Ecto neural progenitor cell (in vitro differentiated cells): ENCODE measurements around the gene LCP2.

Experiments used
- DNase-seq: peaks from one replicate; pipeline ENCODE4 v3.0.0-alpha.2; 2018; ENCODE audit warnings: low spot score

Gene LCP2

DNA sequence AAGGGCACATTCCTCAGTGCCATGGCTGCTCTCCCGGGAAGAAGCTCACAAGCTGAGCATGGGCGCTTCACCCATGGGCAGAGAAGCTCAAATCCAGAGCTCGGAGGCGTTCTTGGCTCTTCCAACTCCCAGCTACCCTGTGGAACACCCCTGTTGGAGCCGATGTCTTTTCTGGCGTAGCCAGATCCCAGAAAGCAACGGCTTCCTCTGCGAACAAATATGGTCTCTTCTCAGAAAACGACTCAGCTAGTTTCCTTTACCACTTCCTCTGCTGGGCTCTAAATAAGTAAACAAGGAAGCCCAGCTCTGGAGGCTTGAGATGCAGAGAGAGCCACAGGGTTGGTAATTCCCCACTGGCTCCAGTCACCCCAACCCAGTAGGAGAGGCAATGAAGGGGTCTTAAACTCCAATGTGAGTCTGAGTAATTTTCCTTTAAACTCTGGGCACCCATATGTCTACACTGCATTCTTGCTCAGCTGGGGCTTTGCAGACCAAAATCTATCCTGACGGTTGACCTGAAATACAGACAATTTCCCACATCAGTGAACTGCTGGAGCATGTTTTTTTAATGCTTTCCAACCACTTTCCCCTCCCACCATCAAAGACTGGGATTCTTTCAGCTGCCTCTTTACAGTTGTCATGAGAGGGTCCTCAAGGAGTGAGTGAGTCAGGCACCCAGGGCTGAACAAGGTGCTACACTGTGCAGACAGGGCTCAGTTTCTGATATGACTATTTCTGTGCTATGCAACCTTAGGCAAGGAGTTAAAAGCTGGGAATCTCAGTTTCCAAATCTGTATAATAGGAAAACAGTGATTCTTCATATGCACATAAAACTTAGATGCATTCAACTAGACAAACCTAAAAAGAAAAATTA is at the start of gene LCP2:
Gene LCP2 (minus strand): TSS at position 189 of the 874 bp plus-strand sequence. CDS start 166 bp downstream, at position 23.
- DNase-seq: no peak

DNA sequence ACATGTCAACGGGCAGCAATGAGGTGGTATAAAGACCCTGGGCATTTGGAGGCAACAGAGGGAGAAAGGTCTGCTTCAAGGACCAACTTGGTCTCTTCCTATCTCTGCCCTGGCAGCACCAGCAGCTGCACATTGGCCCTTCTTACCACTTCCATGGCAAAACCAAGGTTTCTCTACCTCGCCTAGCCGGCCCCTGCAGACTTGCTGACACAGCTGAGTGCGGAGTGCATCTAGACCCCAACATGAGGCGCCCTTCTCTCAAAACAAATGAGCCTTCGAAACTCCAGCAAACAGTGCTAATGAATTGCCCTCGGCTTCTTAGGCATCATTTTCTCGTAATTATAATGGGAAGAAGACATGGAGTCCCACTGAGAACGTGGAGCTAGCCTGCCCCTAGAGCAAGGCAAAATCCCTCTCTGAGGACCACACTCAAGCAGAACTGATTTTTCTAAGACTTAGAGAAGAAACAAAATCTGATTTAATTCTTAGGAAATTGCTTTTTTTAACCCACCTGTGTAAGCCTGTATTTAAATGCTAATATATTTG is 49.5 kb upstream of the LCP2 start:
- DNase-seq: no peak

DNA sequence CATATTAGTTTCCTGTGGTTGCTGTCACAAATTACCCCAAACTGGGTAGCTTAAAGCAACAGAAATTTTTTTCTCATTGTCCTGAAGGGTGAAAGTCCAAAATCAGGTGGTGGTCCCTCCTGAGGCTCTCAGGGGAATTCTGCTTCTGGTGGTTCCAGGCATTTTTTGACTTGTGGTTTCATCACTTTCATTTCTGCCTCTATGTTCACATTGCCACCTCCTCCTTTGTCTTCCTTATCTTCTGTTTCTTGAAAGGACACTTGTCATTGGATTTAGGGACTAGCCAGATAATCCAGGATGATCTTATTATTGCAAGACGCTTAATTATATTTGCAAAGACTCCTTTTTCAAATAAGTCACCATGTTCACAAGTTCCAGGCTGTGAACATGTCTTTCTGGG is 48.4 kb upstream of the LCP2 start:
- DNase-seq: no peak

DNA sequence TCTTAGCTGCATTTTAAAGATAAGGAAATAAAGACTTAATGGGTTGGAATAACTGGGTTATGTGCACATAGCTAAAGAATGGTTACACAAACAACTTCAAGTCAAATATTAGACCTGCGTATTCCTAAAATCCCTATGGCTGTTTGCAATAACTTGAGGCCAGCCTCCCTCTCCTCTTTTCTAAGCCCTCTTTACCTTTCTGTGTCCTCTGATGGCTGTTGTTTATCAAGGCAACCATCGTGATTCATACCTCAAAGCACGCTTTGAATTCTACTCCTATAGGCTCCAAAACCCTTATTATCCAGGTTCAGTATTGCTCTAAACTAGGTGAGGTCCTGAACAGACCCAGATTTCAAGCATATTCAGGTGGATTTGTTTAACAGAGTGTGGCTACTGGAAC is 45.6 kb upstream of the LCP2 start:
- DNase-seq: no peak

DNA sequence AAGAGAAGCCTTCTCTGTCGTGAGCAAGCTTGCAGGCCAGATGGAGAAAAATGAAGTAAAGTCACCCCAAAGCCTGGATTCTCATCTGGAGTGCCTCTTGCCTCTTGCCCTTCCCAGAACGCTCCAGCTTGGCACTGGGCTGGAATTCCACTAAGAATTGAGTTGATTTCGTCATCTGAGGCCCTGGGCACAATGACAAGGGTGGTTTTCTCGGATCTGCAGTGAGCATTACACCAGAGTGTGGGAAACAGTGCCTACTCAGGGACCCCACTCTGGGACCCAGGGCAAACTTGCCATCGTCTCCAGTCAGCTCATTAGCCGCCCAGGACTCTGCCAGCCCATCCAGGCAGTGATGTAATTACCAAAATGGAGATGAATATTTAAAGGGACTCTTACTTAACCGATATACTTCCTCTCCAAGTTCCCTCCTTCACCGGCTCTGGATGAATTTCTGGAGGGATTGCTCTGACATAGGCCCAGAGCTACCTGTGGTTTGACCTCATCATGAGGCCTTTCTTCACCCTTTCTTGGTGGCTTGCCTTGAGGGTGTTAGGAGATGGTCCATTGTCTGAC is 44.7 kb upstream of the LCP2 start:
- no peak for DNase-seq

DNA sequence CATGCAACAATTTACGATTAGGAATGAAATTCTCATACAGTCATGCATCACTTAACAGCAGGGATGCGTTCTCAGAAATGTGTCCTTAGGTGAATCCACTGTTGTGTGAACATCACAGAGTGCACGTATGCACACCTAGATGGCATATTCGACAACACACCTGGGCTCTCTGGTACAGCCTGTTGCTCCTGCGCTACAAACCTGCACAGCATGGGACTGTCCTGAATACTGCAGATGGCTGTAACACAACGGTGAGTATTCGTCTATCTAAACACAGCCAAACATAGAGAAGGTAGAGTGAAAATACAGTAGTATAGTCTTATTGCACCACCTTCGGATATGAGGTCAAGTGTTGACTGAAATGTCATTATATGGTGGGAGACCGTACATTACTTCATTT is 44.0 kb upstream of the LCP2 start:
- no peak for DNase-seq

DNA sequence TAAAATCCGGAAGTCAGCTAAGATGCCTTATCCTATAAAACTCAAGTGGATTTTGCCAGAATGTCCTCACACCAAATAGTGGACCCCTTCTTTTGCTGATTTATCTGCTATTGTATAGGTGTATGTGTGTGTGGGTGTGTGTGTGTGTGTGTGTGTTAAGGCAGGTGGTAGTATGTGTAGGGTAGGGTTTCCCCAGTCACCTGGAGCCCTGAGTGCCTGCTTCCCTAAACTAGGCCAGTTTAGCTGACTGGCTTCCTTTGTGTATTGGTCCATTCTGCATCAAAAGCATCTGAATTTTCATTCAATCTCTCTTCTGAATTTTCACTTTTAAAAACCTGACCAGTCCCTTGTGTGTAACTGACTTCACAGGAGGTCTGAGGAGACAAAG is 42.2 kb upstream of the LCP2 start:
- DNase-seq: no peak

DNA sequence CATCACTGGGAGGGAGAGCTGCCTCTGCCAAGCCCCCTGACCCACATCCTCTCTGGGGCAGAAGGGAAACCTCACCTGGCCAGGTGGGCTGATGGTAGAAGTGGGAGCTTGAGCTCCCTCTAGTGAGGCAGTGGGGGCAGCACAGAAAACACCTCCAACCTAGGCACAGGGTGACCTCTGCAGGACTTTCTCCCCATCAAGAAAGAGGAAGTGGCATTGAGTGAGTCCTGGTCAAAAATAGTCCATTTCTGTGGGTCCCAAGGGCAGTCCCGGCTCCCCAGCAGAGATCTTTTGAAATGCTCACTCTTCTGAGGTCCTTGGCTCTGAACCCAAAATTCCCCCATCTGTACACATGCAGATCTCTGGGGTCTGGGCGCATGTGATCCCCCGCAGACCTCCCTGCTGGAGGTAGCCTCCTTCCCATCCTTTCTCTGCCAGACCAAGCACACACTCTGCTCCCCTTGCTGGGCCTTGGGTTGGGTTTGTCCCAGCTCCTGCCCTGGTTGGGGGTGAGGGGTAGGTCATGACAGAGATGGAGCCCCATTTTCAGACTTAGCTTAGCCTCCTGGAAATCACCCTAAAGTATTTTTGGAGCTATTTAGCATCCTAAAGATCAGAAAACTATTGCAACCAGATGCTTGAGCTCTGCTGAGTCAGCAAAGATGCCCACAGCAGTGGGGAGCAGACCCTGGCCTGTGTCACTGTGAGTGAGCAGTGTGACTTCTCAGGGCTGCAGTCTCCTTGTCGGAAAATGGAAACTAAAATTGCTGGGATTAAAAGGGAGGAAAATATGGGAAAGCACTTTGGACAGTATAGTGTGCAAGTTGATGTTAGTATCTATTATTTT is 41.6 kb upstream of the LCP2 start:
- DNase-seq: no peak

DNA sequence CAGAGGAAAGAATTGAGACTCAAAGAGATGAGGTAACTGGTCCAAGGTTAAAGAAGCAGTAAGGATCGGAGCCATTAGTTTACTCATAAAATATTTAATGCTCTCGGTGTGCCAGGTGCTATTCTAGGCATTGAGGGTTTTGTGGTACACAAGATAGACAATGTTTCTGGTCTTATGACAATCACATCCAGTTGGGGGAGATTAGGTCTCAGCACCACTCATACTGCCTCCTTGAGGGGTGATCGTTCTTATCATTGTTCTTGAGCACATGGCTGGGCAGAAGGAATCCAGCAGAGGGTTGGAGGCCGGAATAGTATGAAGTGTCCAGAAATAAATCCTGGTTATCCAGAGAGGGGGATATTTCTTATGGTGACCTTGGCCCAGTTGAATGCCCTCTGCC is 40.7 kb upstream of the LCP2 start:
- no peak for DNase-seq

DNA sequence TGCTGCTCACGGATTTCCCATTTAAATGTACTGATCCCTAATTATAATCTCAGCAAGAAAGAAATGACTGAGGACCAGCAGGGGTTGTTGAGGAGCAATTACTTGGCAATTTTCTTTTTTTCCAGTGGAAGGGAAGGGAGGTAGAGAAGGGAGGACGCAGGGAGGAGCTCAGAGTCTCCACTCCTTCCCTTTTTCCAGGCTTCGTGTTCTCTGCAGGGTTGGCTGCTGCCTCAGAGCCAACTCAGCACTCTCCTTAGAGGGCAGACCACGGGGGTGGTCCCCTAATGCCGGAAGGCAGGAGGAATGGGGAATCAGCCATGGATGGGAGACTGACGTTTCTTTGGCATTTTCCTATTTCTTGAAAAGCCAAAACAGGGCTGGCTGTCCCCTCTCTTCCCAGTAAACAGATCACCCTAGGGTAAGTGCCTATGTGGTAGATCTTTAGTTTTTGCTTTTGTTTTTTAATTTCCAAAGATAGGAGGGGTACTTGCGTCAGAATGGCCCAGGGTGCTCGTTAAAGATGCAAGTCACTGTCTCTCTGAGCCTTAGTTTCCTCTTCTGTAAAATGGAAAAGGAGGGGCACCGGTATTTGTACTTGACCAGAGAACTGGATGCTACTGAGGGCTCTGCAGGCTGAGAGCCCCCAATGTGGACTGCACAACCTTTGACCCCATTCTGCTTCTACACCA is 39.6 kb upstream of the LCP2 start:
- DNase-seq: no peak

DNA sequence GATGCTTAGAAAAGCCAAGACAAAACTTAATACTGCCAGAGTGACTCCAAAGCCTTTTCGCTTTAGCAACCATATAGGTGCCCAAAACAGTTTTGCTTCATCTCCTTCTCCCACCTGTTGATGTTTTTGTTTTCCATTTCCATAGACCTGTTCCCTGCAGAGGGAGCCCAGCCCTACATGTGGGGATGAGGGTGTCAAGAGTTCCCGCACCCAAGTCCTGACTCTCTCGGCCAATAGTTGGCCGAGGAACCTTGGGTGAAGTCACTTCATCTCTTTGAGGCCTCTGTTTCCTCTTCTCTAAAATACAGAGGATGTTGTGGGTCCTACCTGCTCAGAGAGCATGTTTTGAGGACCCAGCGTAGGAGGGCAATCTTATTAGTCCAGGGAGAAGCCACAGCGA is 38.5 kb upstream of the LCP2 start:
- no peak for DNase-seq

DNA sequence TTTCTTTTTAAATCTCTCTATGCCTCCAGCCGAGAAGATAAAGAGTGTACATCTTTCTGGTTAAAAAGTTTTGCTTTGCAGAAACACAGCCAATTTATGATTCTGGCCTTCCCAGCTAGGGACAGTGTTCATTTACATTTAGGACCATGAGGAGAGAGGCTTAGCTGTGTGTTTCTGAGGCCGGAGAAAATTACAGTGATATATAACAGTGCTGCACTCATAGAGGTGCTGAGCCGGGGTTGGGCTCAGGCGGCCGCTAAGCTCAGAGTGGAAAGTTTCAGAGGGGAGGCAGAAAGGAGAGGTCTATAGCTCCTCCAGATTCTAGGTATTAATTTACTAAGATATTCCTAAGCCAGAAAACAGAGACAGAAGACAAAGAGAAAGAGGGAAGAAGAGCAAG is 37.0 kb upstream of the LCP2 start:
- no peak for DNase-seq

DNA sequence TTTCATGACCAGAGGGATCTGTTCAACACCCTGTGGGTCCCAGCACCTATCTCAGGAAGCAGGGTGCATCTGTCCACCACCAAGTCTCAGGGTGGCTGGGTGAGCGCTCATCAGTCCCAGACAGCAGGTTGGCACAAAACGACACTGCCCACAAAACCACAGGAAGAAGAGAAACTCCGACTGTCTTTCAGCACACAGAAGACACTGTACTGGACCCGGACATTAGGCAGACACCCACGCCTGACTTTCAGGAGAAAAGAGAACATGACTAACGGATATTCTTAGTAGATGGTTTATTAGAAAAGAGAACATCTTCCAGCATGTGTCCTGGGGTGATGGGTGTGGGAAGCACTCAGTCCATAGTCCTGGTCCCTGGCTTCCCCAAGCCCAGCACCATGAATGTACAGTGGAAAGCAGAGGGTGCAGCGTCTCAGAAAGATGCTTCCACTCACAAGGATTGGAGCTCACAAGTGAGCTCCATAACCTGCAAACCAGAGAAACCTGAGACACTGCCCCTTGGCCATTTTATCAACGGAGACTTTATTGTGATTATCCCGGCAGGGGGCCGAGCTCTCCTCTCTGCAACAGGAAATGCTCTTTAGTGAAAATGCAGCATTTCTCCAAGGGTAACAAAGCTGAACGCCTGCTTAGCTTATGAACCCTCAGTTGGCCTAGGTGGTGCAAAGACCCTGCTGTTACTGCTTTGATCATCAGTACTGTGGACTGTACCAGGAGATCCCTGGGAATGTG is 35.8 kb upstream of the LCP2 start:
- peak; percentile 50 for DNase-seq

DNA sequence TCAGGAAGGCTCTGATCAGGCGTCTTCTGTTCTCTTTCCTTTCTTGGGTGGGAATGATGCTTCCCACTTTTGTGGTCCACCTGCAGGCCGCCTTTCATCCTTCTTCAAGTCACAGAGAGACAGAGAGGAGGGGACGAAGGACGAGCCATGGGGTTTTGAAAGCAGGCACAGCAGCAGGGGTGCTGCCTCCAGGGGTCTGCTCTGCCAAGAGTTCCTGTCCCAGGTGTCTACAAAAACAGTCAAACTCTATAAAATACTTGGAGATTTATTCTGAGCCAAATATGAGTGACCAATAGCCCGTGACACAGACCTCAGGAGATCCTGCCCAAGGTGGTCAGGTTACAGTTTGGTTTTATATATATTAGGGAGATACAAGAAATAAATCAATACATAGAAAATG is 34.5 kb upstream of the LCP2 start:
- no peak for DNase-seq

DNA sequence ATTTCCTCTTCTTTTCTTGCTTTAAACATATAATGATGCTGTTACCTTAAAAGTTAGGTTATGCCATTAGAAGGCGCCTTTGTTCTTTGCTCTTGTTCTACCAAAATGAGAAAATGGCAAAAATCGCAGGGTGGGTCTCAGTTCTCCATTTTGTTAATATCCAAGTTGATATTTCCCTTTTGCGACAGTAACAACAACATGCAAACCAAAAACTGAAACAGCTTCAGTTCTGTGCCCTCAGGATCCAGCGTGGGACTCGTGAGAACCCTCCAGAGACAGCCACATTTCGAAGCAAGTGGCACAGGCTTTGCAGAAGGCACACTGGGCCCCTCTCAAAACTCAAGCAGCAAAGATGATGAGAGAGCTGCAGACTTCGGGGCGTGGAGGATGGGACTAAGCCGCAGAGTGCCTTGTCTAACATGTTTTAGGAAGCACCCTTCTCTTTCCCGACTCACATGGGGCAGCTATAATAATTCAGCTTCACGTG is 33.0 kb upstream of the LCP2 start:
- no peak for DNase-seq

DNA sequence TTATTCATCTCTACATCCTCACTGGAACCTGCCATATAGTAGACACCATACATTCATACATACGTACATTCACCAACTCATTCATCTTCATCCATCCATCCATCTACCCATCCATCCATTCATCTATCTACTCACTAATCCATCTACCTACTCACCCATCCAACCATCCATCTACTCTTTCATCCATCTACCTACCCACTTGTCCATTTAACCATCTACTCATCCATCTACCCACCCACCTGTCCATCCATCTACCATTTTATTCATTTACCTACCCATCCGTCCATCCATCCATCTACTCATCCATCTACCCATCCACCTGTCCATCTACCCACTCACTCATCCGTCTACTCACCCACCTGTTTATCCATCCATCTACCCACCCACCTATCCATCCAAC is 31.9 kb upstream of the LCP2 start:
- no peak for DNase-seq

DNA sequence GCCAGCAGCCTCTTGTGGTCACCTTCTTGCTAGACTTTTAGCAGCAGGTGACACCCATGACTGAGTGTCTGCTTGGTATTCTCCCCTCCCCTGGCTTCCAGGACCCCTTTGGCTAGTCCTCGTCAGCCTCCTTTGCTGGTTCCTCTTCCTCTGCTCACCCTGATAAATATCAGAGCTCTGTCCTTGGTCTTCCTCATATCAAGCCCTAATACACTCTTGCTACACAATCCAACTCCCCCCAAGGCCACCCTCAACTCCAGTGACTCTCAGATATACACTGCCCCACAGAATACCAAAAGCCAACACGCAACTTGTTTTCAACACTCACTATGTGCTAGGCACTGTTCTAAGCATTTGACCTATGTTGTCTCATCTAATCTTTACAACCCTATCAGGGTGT is 30.3 kb upstream of the LCP2 start:
- DNase-seq: no peak

DNA sequence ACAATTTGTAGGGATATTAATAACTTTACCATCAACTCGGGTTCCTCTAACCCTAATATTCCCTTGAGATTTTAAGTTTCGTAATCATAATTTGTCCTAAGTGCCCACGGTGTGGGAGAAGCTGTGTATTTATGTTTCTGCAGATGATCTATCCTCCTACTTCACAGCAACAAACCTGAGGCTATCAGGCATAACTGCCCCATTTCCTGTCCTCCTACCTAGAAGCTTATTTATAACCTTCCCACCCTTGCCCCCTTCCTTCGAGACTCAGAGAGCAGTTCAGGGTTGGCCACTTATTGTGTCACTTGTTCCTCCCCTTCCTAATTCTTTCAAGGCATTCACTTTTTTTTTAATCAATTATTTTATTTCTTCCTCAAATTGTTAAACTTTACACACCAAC is 29.6 kb upstream of the LCP2 start:
- DNase-seq: no peak

DNA sequence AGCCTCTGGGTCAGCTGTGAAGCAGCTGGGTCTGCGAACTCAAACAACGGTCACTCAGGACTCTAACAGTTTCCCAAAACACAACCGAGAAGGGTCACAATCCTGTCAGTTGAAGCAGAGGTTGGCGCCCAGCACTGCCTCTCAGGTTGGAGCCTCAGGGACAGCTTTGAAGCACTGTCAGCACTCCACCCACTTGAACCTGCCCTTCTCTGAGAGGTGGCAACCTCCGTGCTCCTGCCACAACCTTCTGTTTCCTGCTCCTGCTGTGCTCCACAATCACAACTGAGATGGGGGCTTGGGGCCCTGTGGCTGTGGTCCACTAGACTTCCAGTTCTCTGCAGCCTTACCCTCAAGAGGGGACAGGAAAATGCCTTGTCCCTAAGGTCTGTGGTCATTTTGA is 21.7 kb upstream of the LCP2 start:
- DNase-seq: no peak

DNA sequence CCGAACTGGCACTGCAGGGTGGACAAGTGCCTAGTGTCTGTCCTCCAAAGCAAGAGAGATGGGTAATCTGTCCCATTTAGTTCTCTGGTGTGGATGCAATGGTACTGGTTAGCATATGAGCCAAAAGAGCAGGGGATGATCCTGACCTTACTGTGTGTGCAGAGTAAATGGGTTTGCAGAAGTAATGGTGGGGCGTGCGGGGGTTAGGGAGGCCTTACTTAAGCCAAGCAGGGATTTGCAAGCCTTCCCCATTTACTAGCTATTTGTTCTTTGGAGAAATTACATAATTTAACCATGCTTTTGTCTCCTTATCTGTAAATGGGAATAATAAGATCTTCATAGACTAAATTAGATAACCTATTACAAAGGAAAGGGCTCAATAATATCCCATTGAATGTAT is 19.9 kb upstream of the LCP2 start:
- no peak for DNase-seq

DNA sequence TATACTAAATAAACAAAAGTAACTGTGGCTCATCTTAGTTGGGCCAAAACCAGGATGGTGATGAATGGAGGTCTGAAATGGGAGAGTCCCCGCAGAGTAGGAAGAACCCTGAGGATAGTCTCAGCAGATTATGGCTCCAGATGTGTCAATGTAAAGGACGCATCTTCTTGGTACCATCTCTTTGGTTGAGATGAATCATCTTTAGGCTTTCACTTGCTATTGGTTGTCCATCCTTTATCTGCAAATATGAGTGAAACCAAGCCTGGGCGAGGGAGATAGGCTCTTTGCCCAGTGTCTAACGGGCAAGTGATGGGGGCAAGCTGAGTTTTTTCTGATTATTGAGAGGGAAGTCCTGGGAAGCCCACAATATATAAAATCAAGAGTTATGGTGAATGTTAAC is 19.4 kb upstream of the LCP2 start:
- DNase-seq: no peak
